Endothelial cell of umbilical vein (primary cell): Measurements from ENCODE around the gene HOXB6. TPM values are rescaled to one million over a fixed set of nuclear protein-coding genes. Genes with fewer than 3 reads are reported as not detected.

Source experiments
- BruUV-seq: library from RNA; stranded (reverse); fragments of 400-500 nt; replicated peaks from 2 replicates; lab custom pipeline; 2021; lab: Mats Ljungman, UMichigan
- CTCF ChIA-PET: fragments of 300-600, 350-600 bp; sonication (Branson Sonifier 250); formaldehyde crosslinking; loops from one replicate; lab custom pipeline; 2021; ENCODE audit warnings: antibody characterized with exemption, inconsistent platforms; lab: Charles Lee
- POLR2A ChIA-PET: fragments of 300-600, 350-600 bp; sonication (Branson Sonifier 250); formaldehyde crosslinking; loops from one replicate; lab custom pipeline; 2021; ENCODE audit warnings: antibody characterized with exemption, inconsistent platforms; lab: Charles Lee
- DNase-seq: peaks from one replicate; pipeline ENCODE4 v3.0.0-alpha.2; 2011; ENCODE audit warnings: low read depth, low spot score
- FAIRE-seq: peaks from 2 replicates; lab custom pipeline; 2011; peaks lifted over from hg19 to GRCh38; lab: Jason Lieb, UNC
- H2AFZ ChIP-seq: 2 replicates; pipeline ENCODE4 v1.6.0; 2012; ENCODE audit warnings: low read depth, low read length, control low read depth, inconsistent platforms
- H3K27ac ChIP-seq: 2 replicates; pipeline ENCODE4 v1.5.1; 2011; ENCODE audit warnings: low read depth, mild to moderate bottlenecking, control low read depth, low read length, moderate library complexity; ENCODE audit not compliant: insufficient read depth
- H3K27me3 ChIP-seq, 2 experiments: 2 replicates each; pipeline versions ENCODE4 v1.6.0 to v1.6.1; 2011; ENCODE audit warnings: low read length in 2 of 2, mixed read lengths in 1 of 2; ENCODE audit not compliant: control insufficient read depth in 2 of 2, insufficient read depth in 2 of 2
- H3K36me3 ChIP-seq, 2 experiments: 2 replicates in 1 of 2; 3 replicates in 1 of 2; pipeline ENCODE4 v1.5.1; 2011; ENCODE audit warnings: low read length in 2 of 2, mild to moderate bottlenecking in 1 of 2, moderate library complexity in 1 of 2; ENCODE audit not compliant: control insufficient read depth in 2 of 2, insufficient read depth in 2 of 2; ENCODE audit errors: extremely low read depth in 1 of 2
- H3K4me1 ChIP-seq: 3 replicates; pipeline ENCODE4 v1.5.1; 2011; ENCODE audit warnings: mild to moderate bottlenecking, low read length; ENCODE audit not compliant: control insufficient read depth, insufficient read depth; ENCODE audit errors: extremely low read depth
- H3K4me2 ChIP-seq: 2 replicates; pipeline ENCODE4 v1.6.1; 2011; ENCODE audit warnings: low read length, control low read depth, mixed read lengths; ENCODE audit not compliant: insufficient read depth
- H3K4me3 ChIP-seq, 3 experiments: fragments of 200-600 bp in 1 of 3; sonication (generic), shearing (Covaris generic) in 1 of 3; replicated peaks in 1 of 3; 2 replicates each; pipeline ENCODE4 v1.5.1; 2011 to 2016; ENCODE audit warnings: control low read depth in 3 of 3, low read length in 3 of 3, mild to moderate bottlenecking in 2 of 3, inconsistent platforms in 1 of 3, low read depth in 1 of 3, moderate library complexity in 1 of 3; ENCODE audit not compliant: insufficient read depth in 1 of 3
- H3K79me2 ChIP-seq: 2 replicates; pipeline ENCODE4 v1.6.0; 2012; ENCODE audit warnings: low read length, inconsistent platforms; ENCODE audit not compliant: control insufficient read depth, insufficient read depth
- H3K9ac ChIP-seq: replicated peaks from 2 replicates; pipeline ENCODE3; 2011; ENCODE audit warnings: low read length, control low read depth; ENCODE audit not compliant: insufficient read depth; ENCODE audit errors: extremely low read depth
- H3K9me1 ChIP-seq: replicated peaks from 3 replicates; pipeline ENCODE4 v1.6.0; 2011; ENCODE audit warnings: mild to moderate bottlenecking, low read length; ENCODE audit not compliant: control insufficient read depth, insufficient read depth; ENCODE audit errors: extremely low read depth
- H3K9me3 ChIP-seq: replicated peaks from 2 replicates; pipeline ENCODE4 v1.5.1; 2012; ENCODE audit warnings: low read length, inconsistent platforms; ENCODE audit not compliant: control insufficient read depth, insufficient read depth
- H4K20me1 ChIP-seq: replicated peaks from 2 replicates; pipeline ENCODE3; 2011; ENCODE audit warnings: mild to moderate bottlenecking, low read length; ENCODE audit not compliant: control insufficient read depth, insufficient read depth; ENCODE audit errors: extremely low read depth
- EZH2 ChIP-seq: IDR thresholded peaks from 2 replicates; pipeline ENCODE4 v1.6.1; 2012; ENCODE audit warnings: borderline replicate concordance, low read depth, mild to moderate bottlenecking, moderate library complexity, low read length, inconsistent platforms; ENCODE audit not compliant: severe bottlenecking
- FOS ChIP-seq: IDR thresholded peaks from 2 replicates; pipeline ENCODE4 v1.6.1; 2011; ENCODE audit warnings: mild to moderate bottlenecking, low read length, moderate library complexity, borderline replicate concordance; ENCODE audit not compliant: insufficient read depth
- GATA2 ChIP-seq: IDR thresholded peaks from 2 replicates; pipeline ENCODE4 v1.7.0; 2011; ENCODE audit warnings: low read depth, mild to moderate bottlenecking, moderate library complexity, mixed read lengths, low read length; ENCODE audit not compliant: insufficient read length, insufficient read depth
- JUN ChIP-seq: IDR thresholded peaks from 2 replicates; pipeline ENCODE4 v1.6.1; 2011; ENCODE audit warnings: borderline replicate concordance, low read depth; ENCODE audit not compliant: insufficient read length, insufficient read depth
- MAX ChIP-seq: IDR thresholded peaks from 2 replicates; pipeline ENCODE4 v1.6.1; 2011; ENCODE audit not compliant: insufficient read depth, insufficient read length
- MYC ChIP-seq: IDR thresholded peaks from one replicate; pipeline ENCODE4 v1.6.1; 2011; ENCODE audit warnings: mild to moderate bottlenecking, low read depth, low read length
- POLR2A ChIP-seq: IDR thresholded peaks from 2 replicates; pipeline ENCODE4 v1.6.1; 2012; ENCODE audit warnings: low read depth, mild to moderate bottlenecking, control low read depth, low read length
- POLR2AphosphoS5 ChIP-seq: IDR thresholded peaks from 2 replicates; pipeline ENCODE4 v1.6.1; 2012; ENCODE audit warnings: low read depth, mild to moderate bottlenecking, control low read depth, low read length, moderate library complexity; ENCODE audit not compliant: insufficient read depth
- dilution Hi-C: fragments of 300-500 bp; cut with MboI; formaldehyde crosslinking; loops from one replicate; pipeline ENCODE4 v1.15.0; 2019; ENCODE audit warnings: low sequenced_read_pairs; ENCODE audit not compliant: extremely low pct_ligation_motif_present
- intact Hi-C: fragments of 100-400 bp; cut with micrococcal nuclease; formaldehyde crosslinking; loops from one replicate; pipeline ENCODE4 v1.10.0; 2022
- polyA plus RNA-seq, 4 experiments: library from polyadenylated mRNA; depleted of rRNA in 3 of 4; stranded (reverse) in 3 of 4; unstranded in 1 of 4; fragments of >200 nt; gene quantifications; 2 replicates each; pipeline versions ENCODE4 v1.2.1 to v1.2.3, GENCODE V29; 2011 to 2012; ENCODE audit warnings: missing spikeins in 1 of 4
- total RNA-seq: library from RNA; stranded (reverse); gene quantifications from 2 replicates; pipeline ENCODE4 v1.2.3, GENCODE V29; 2021
- TF ChIP-seq, protein P1 (sequence below), 2 donors: IDR thresholded peaks; 1 replicate in 1 of 2; 2 replicates in 1 of 2; pipeline ENCODE4 v1.5.1; 2011; ENCODE audit warnings: low read length in 2 of 2, mild to moderate bottlenecking in 2 of 2, moderate library complexity in 2 of 2, control low read depth in 1 of 2, inconsistent platforms in 1 of 2, low read depth in 1 of 2; ENCODE audit not compliant: insufficient read depth in 1 of 2; ENCODE audit errors: extremely low read depth in 1 of 2

Gene HOXB6
- total and polyA plus RNA-seq, 2 donors (not counting 3 experiments of a cell fraction or from before 2014, with no cell fraction given), result 8.8 to 24.0 TPM

DNA sequence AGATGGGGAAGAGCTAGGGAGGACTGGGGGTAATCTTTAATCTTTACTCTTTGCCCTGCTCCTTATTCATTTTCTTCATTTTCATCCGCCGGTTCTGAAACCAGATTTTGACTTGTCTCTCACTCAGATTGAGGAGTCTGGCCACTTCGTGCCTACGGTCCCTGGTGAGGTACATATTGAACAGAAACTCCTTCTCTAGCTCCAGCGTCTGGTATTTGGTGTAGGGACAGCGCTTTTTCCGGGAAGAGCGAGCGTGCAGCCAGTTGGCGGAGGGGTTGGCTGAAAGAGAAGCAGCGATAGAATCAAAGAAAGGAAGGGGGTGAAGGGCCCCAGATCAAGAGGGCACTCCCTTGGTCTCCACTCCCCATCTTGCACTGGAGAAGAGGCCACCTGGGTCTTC, 18.1 kb upstream of the HOXB6 start:
- ChIA-PET POLR2A (no interaction called here), CTCF (interaction anchor here (0.8 to 6.3 kb wide), 8 partner anchors 8 to 548 kb away, joined by 3 to 45 read pairs (median 6); partner anchors contain the start of gene HOXB8)
- H3K4me2 ChIP-seq, result no peak overlapping the region
- no peak overlapping the region for H2AFZ ChIP-seq
- FAIRE-seq (no peak), DNase-seq (no peak)
- dilution Hi-C loops (no loop called here), intact Hi-C loops (no loop called here)
- H3K9ac ChIP-seq, result no peak overlapping the region
- no peaks in the 10 kb centered on the region for H3K36me3 ChIP-seq
- peaks cover 65 to 88% of the 10 kb centered on the region in 2 experiments for H3K27me3 ChIP-seq
- BruUV-seq, result no TSS peak
- H3K4me1 ChIP-seq, result peaks cover 22% of the 10 kb centered on the region
- H4K20me1 ChIP-seq, result no peaks in the 10 kb centered on the region
- H3K79me2 ChIP-seq, result no peaks in the 10 kb centered on the region
- no peaks in the 10 kb centered on the region for H3K9me3 ChIP-seq
- H3K4me3 ChIP-seq, result no peak overlapping the region
- TF ChIP-seq, protein P1, sequence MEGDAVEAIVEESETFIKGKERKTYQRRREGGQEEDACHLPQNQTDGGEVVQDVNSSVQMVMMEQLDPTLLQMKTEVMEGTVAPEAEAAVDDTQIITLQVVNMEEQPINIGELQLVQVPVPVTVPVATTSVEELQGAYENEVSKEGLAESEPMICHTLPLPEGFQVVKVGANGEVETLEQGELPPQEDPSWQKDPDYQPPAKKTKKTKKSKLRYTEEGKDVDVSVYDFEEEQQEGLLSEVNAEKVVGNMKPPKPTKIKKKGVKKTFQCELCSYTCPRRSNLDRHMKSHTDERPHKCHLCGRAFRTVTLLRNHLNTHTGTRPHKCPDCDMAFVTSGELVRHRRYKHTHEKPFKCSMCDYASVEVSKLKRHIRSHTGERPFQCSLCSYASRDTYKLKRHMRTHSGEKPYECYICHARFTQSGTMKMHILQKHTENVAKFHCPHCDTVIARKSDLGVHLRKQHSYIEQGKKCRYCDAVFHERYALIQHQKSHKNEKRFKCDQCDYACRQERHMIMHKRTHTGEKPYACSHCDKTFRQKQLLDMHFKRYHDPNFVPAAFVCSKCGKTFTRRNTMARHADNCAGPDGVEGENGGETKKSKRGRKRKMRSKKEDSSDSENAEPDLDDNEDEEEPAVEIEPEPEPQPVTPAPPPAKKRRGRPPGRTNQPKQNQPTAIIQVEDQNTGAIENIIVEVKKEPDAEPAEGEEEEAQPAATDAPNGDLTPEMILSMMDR (IDR thresholded peaks at IDR 0.05; ENCODE audit: extremely low read depth in 1 of 2, insufficient read depth in 1 of 2, low read depth in 1 of 2, low read length in 2 of 2), result no peak
- no peaks in the 10 kb centered on the region for H3K9me1 ChIP-seq
- no peak overlapping the region for H3K27ac ChIP-seq

- no peak overlapping the region for H3K4me2 ChIP-seq
- H3K27ac ChIP-seq, result no peak overlapping the region
- FAIRE-seq, result no peak
- peaks cover 65 to 88% of the 10 kb centered on the region in 2 experiments for H3K27me3 ChIP-seq
- no TSS peak for BruUV-seq
- no peaks in the 10 kb centered on the region for H3K9me1 ChIP-seq
- ChIA-PET POLR2A (no interaction called here), CTCF (interaction anchor here (0.6 to 6.3 kb wide), 11 partner anchors 9 to 571 kb away, joined by 3 to 45 read pairs (median 5); no protein-coding TSS in a partner anchor)
- no peaks in the 10 kb centered on the region for H4K20me1 ChIP-seq
- H2AFZ ChIP-seq, result no peak overlapping the region
- no peaks in the 10 kb centered on the region for H3K36me3 ChIP-seq
- no peaks in the 10 kb centered on the region for H3K79me2 ChIP-seq
- peaks cover 27% of the 10 kb centered on the region for H3K4me1 ChIP-seq
- no peak for DNase-seq
- H3K4me3 ChIP-seq, result no peak overlapping the region
- no peaks in the 10 kb centered on the region for H3K9me3 ChIP-seq
- TF ChIP-seq MYC (no peak), POLR2A (no peak), JUN (no peak), POLR2AphosphoS5 (no peak), MAX (no peak), GATA2 (no peak), FOS (no peak), EZH2 (no peak)
- TF ChIP-seq, protein P1 (IDR thresholded peaks at IDR 0.05; ENCODE audit: extremely low read depth in 1 of 2, insufficient read depth in 1 of 2, low read depth in 1 of 2, low read length in 2 of 2), result no peak
- dilution Hi-C loops (no loop called here), intact Hi-C loops (no loop called here)
- no peak overlapping the region for H3K9ac ChIP-seq
Observed at GRCh38 chr17:48621410-48622392, 16.9 kb upstream of the HOXB6 start.
